SK-N-SH (cell line): ENCODE results near the gene ARL4A. TPM values are rescaled to one million over a fixed set of nuclear protein-coding genes. Genes with fewer than 3 reads are reported as not detected.

Experiments
- CTCF ChIA-PET: fragments of 300-600, 350-600 bp; formaldehyde crosslinking; extraction: SDS; loops from one replicate; lab custom pipeline; 2021; lab: Yijun Ruan, JAX
- POLR2A ChIA-PET: fragments of 350-600 bp; sonication (Branson Sonifier 250); formaldehyde crosslinking; extraction: SDS; loops from one replicate; lab custom pipeline; 2020; ENCODE audit warnings: antibody characterized with exemption, inconsistent platforms; lab: Yijun Ruan, JAX
- DNase-seq: peaks from one replicate; pipeline ENCODE4 v3.0.0; 2012
- H2AFZ ChIP-seq: fragments of 200-600 bp; sonication (generic); 2 replicates; pipeline ENCODE4 v1.8.1; 2016; ENCODE audit warnings: antibody characterized with exemption, mild to moderate bottlenecking, low read depth
- H3F3A ChIP-seq: fragments of 200-600 bp; sonication (generic); replicated peaks from 2 replicates; pipeline ENCODE3; 2016; ENCODE audit warnings: antibody characterized with exemption, mild to moderate bottlenecking; ENCODE audit not compliant: insufficient read depth
- H3K27ac ChIP-seq, 2 experiments: fragments of 200-500 bp in 1 of 2; fragments of 200-600 bp in 1 of 2; sonication (Bioruptor generic) in 1 of 2; sonication (generic), shearing (Covaris generic) in 1 of 2; 2 replicates each; pipeline versions ENCODE4 v1.5.1 to v1.6.1; 2014 to 2016; ENCODE audit warnings: low read depth in 2 of 2, inconsistent platforms in 1 of 2, low read length in 1 of 2, mild to moderate bottlenecking in 1 of 2, mixed read lengths in 1 of 2
- H3K27me3 ChIP-seq: fragments of 200-600 bp; sonication (generic), shearing (Covaris generic); 2 replicates; pipeline ENCODE4 v1.6.1; 2016; ENCODE audit warnings: mixed run types; ENCODE audit not compliant: insufficient read depth
- H3K36me3 ChIP-seq, 2 experiments: fragments of 200-500 bp in 1 of 2; fragments of 200-600 bp in 1 of 2; sonication (Bioruptor generic) in 1 of 2; sonication (generic) in 1 of 2; replicated peaks in 1 of 2; 2 replicates each; pipeline versions ENCODE3 to v1.5.1; 2014 to 2016; ENCODE audit warnings: low read length in 1 of 2, mild to moderate bottlenecking in 1 of 2; ENCODE audit not compliant: insufficient read depth in 2 of 2, control insufficient read depth in 1 of 2
- H3K4me1 ChIP-seq, 2 experiments: fragments of 200-500 bp in 1 of 2; fragments of 200-600 bp in 1 of 2; sonication (Bioruptor generic) in 1 of 2; sonication (generic), shearing (Covaris generic) in 1 of 2; 2 replicates each; pipeline versions ENCODE4 v1.5.1 to v1.6.1; 2014 to 2016; ENCODE audit warnings: low read depth in 1 of 2, low read length in 1 of 2, mixed run types in 1 of 2; ENCODE audit not compliant: insufficient read depth in 2 of 2, control insufficient read depth in 1 of 2
- H3K4me2 ChIP-seq: fragments of 200-600 bp; sonication (generic), shearing (Covaris generic); 2 replicates; pipeline ENCODE4 v1.6.1; 2017; ENCODE audit warnings: mixed run types
- H3K4me3 ChIP-seq, 2 experiments: fragments of 200-500 bp in 1 of 2; fragments of 200-600 bp in 1 of 2; sonication (Bioruptor generic) in 1 of 2; sonication (generic), shearing (Covaris generic) in 1 of 2; 2 replicates each; pipeline versions ENCODE4 v1.5.1 to v1.8.1; 2014 to 2016; ENCODE audit warnings: low read depth in 2 of 2, inconsistent platforms in 1 of 2, low read length in 1 of 2, mild to moderate bottlenecking in 1 of 2, mixed read lengths in 1 of 2, moderate library complexity in 1 of 2
- H3K79me2 ChIP-seq: fragments of 200-600 bp; sonication (generic); 2 replicates; pipeline ENCODE4 v1.8.1; 2017; ENCODE audit warnings: mild to moderate bottlenecking; ENCODE audit not compliant: insufficient read depth
- H3K9ac ChIP-seq: fragments of 200-600 bp; sonication (generic); 2 replicates; pipeline ENCODE4 v1.6.1; 2017; ENCODE audit warnings: mixed run types
- H3K9me2 ChIP-seq: fragments of 200-600 bp; sonication (generic); 2 replicates; pipeline ENCODE4 v1.6.1; 2017; ENCODE audit warnings: mixed run types
- H3K9me3 ChIP-seq: fragments of 200-600 bp; sonication (generic); 2 replicates; pipeline ENCODE4 v1.6.1; 2017; ENCODE audit warnings: mixed run types, mild to moderate bottlenecking, moderate library complexity
- H4K20me1 ChIP-seq: fragments of 200-600 bp; sonication (generic); 2 replicates; pipeline ENCODE4 v1.6.1; 2017; ENCODE audit warnings: mild to moderate bottlenecking, mixed run types; ENCODE audit not compliant: insufficient read depth
- CTCF ChIP-seq: fragments of 200-600 bp; sonication (generic); IDR thresholded peaks from 2 replicates; pipeline ENCODE4 v1.6.1; 2017; ENCODE audit warnings: antibody characterized with exemption, mild to moderate bottlenecking, moderate library complexity
- EZH2phosphoT487 ChIP-seq: fragments of 200-600 bp; sonication (generic); IDR thresholded peaks from 2 replicates; pipeline ENCODE4 v1.6.1; 2017; ENCODE audit warnings: low read depth, mixed run types, mild to moderate bottlenecking, antibody characterized with exemption, moderate library complexity, borderline replicate concordance
- FOXJ3 ChIP-seq: sonication (generic); formaldehyde crosslinking; IDR thresholded peaks from 2 replicates; pipeline ENCODE4 v1.5.1; 2020; ENCODE audit warnings: mild to moderate bottlenecking, missing genetic modification reagents
- JUND ChIP-seq: IDR thresholded peaks from 2 replicates; pipeline ENCODE4 v1.4.0; 2012
- MXI1 ChIP-seq: IDR thresholded peaks from 2 replicates; pipeline ENCODE4 v1.6.1; 2012; ENCODE audit warnings: mild to moderate bottlenecking, low read depth, low read length, improper control_type of control experiment
- PBX3 ChIP-seq: IDR thresholded peaks from 2 replicates; pipeline ENCODE4; 2012
- RAD21 ChIP-seq: IDR thresholded peaks from 2 replicates; pipeline ENCODE4 v1.6.1; 2012; ENCODE audit warnings: mild to moderate bottlenecking, low read length
- RFX5 ChIP-seq: IDR thresholded peaks from 2 replicates; pipeline ENCODE4 v1.6.1; 2012; ENCODE audit warnings: mild to moderate bottlenecking, improper control_type of control experiment, low read length
- TCF12 ChIP-seq: IDR thresholded peaks from 2 replicates; pipeline ENCODE4 v1.4.0; 2012
- USF1 ChIP-seq: IDR thresholded peaks from 2 replicates; pipeline ENCODE4 v1.4.0; 2012; ENCODE audit warnings: low read depth, borderline replicate concordance
- ZBTB33 ChIP-seq: IDR thresholded peaks from 2 replicates; pipeline ENCODE4 v1.4.0; 2012; ENCODE audit warnings: low read depth, borderline replicate concordance
- WGBS: methylation state at CpG from one replicate; pipeline ENCODE4 v1.1.6; 2017; ENCODE audit warnings: low lambda C conversion rate; 5-methylcytosine and 5-hydroxymethylcytosine counted together
- polyA plus RNA-seq, 3 experiments: library from polyadenylated mRNA; depleted of rRNA; stranded (reverse); fragments of >200 nt; gene quantifications; 2 replicates each; pipeline ENCODE4 v1.2.3, GENCODE V29; 2012

Gene ARL4A
- polyA plus RNA-seq, 1 of the 3 experiments (the other 2 are of a cell fraction): 5.5 TPM

- TF ChIP-seq ZBTB33 (no peak), RAD21 (no peak), EZH2phosphoT487 (no peak), TCF12 (no peak), JUND (no peak), CTCF (no peak)
Measured at GRCh38 chr7:12721286-12721830, 33.9 kb downstream of the ARL4A start (continued).

- no peaks in the 10 kb centered on the region for H3K79me2 ChIP-seq
- H3F3A ChIP-seq: peaks cover 6% of the 10 kb centered on the region
- CTCF ChIA-PET: no interaction called here
- DNase-seq: no peak
- no peaks in the 10 kb centered on the region for H3K27me3 ChIP-seq
- H3K4me2 ChIP-seq: no peak overlapping the region
- H3K4me1 ChIP-seq: peaks cover 0 to 16% of the 10 kb centered on the region in 2 experiments; a peak in 1 of 4 replicates
- no peak overlapping the region for H3K4me3 ChIP-seq
- H3K27ac ChIP-seq: no peak overlapping the region
- POLR2A ChIA-PET: no interaction called here
- H3K9me2 ChIP-seq: 0 out of 2 replicates have a peak, but pooled peaks cover 3% of the 10 kb centered on the region
- no peak overlapping the region for H2AFZ ChIP-seq
- no peaks in the 10 kb centered on the region for H3K36me3 ChIP-seq
- 60% methylated on average over 2 of the region's 2 CpGs for whole genome bisulfite sequencing
- H3K9ac ChIP-seq: no peak overlapping the region
- no peaks in the 10 kb centered on the region for H4K20me1 ChIP-seq
- no peaks in the 10 kb centered on the region for H3K9me3 ChIP-seq
- no peak for TF ChIP-seq PBX3
- no peak for TF ChIP-seq MXI1
- TF ChIP-seq FOXJ3 (CRISPR knock-in tag): no peak
- no peak for TF ChIP-seq USF1
- no peak for TF ChIP-seq RFX5
Measured at GRCh38 chr7:12722136-12722535, 34.7 kb downstream of the ARL4A start.
